GM18526 (cell line): Measurements from ENCODE around the gene FIGN.

Experiments
- POLR2A ChIP-seq: IDR thresholded peaks from 3 replicates; pipeline ENCODE4 v1.6.1; 2011; ENCODE audit not compliant: insufficient read length; ENCODE audit errors: extremely low read depth

Gene FIGN

DNA sequence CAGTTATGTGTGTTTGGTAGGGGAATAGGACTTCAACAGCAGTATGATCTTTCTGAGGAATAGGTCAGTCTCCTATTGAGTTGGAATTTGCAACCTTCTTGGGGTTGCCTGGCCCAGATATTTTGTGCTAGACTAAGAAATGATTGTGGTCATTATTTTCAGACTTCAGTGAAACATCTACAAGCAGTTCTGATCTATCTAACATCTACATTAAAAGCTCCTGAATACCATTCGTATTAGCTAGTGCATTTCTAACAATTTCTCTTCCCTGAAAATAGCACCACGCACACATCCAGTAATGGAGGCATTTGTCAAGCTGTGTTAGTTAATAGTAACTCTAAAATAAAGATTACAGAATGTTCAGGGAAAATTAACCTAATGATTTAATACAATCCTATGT, 179.3 kb downstream of the FIGN start:
- TF ChIP-seq POLR2A: no peak

DNA sequence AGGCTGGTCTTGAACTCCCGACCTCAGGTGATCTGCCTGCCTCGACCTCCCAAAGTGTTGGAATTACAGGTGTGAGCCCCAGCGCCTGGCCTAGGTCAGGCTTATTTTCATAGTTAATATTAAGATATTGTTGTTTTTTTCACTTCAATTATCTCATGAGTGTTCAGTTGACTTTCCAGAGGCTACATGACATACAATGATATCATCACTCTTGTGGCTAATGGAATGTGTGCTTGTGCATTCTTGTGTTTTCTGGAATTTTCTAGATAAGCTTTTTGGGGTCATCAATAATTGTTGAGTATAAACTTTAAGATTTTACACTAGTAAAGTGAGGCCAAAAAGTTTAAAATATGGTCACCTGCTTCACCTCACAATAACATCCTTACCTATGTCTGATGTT, 180.9 kb downstream of the FIGN start:
- TF ChIP-seq POLR2A: no peak

DNA sequence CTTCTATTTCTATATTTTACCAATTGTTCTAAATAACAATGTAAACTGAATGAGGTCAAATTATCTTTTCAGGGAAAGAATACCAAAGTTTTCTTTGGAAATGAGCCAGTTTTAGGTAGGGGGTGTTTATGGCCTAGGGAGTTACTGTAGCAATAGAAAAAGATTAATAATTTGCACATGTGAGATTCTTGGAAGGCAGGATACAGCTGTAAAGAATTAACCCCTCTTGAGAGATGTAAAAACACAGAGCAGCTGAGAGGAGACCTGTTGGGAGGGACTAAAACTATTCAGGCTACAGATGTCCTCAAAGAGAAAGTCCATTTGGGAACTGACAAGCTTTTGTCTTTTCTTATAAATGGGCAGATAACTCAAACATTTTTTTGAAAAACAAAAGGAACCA, 182.2 kb downstream of the FIGN start:
- no peak for TF ChIP-seq POLR2A

DNA sequence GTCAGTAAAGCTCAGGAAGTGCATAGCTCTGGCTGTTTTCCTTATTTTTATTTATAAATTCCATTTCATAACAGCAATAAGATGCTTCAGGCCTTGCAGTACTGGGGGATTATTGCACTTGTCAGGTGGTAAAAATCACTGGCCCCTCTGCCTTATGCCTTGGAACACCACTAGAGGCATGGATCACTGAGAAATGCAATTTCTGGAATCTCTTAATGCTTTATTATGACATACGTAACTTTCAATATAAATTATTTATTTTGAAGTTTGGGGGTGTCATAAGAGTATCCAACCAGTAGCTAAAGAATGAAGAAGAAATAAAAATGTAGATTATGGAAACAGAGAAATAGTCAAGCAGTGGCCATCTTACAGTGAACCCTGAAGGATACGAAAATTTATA, 183.1 kb downstream of the FIGN start:
- TF ChIP-seq POLR2A: no peak

DNA sequence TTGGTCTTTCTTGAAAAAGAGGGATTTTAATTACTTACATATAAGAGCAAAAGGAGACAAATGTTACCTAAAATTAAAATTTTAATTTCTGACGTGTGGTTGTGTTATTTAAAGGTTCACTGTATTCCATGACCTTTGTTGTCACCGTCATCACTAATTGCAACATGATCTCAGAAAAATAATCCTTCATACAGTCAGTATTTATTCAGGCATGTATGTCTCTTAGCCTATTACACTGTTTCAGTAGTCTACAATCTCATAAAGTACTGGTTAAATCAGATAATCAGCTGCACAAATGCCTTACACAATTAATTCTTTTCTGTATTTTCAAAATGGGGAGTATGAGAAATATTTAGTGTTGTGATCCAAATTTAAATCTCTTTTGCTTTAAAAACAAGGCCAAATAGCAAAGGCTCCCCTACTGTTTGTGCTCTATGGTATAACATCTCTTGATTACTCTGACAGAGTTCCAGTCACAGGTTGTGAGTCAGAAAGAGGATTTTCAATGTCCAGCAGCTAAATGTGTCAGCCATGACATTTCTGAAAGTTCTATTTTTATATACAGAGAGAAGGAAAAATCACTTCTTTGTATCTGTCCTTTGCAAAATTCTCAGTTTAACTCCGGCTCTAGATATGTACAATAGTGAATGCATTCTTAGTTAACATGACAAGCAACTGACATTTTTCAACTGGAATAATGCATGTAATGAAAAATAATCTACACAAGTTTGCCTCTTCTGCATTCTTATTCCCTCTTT, 184.0 kb downstream of the FIGN start:
- TF ChIP-seq POLR2A: no peak

DNA sequence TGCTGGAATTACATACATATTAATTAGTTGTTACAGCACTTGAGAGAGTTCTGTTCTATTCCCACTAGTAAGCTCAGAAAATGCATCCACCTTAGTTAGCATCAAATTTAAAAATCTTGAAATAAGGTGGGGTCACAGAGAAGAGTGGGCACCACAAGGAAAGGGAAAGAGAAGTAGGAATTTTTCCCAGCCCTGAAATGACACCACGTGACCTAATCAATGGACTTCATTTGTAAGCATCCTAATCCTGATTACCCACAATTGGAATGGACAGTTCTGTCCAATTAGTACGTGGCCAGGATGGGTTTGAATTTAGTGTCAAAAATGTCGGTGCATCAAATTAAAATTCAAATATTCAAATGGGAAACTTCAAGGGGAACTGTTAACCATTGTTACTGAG, 186.8 kb downstream of the FIGN start:
- TF ChIP-seq POLR2A: no peak
